Colonic mucosa (tissue), 4 donors: ENCODE results near the gene PPFIA4. TPM values are rescaled to one million over a fixed set of nuclear protein-coding genes. Genes with fewer than 3 reads are reported as not detected.

Experiments
- DNase-seq: peaks from one replicate; pipeline ENCODE4 v3.0.0-alpha.2; 2020
- H3K27ac ChIP-seq: fragments of 200-600 bp; one replicate; pipeline ENCODE4 v1.8.0; 2021
- H3K27me3 ChIP-seq: fragments of 200-600 bp; one replicate; pipeline ENCODE4 v1.8.0; 2021
- H3K36me3 ChIP-seq: fragments of 200-600 bp; one replicate; pipeline ENCODE4 v1.8.0; 2021
- H3K4me1 ChIP-seq: fragments of 200-600 bp; one replicate; pipeline ENCODE4 v1.8.0; 2021; ENCODE audit warnings: mild to moderate bottlenecking
- H3K4me3 ChIP-seq: fragments of 200-600 bp; one replicate; pipeline ENCODE4 v1.8.0; 2021
- H3K9ac ChIP-seq, 2 donors: one replicate each; pipeline ENCODE4 v1.7.0; 2013; ENCODE audit warnings: control low read depth in 2 of 2, low read depth in 2 of 2, low read length in 2 of 2
- H3K9me3 ChIP-seq: fragments of 200-600 bp; one replicate; pipeline ENCODE4 v1.8.0; 2021
- CTCF ChIP-seq: fragments of 200-600 bp; IDR thresholded peaks from one replicate; pipeline ENCODE4 v1.8.0; 2022; ENCODE audit warnings: antibody characterized with exemption, mild to moderate bottlenecking
- intact Hi-C: fragments of 100-400 bp; cut with DNase I; formaldehyde crosslinking; loops from one replicate; pipeline ENCODE4 v1.14.1; 2022
- total RNA-seq, 2 donors: library from RNA; stranded (reverse); fragmentation: NEBNext Ultra II Directional in 1 of 2; extraction: Animal tissue kit (Norgen Biotek cat#: 25700) in 1 of 2; gene quantifications; one replicate each; pipeline ENCODE4 v1.2.1, GENCODE V29; 2021
- donor health status: healthy.
- donor health status: DM: no; HTN: no; CAD: no.
- donor health status: DM: no; HTN: no; CAD: no.

Gene PPFIA4
- total RNA-seq, 2 donors from 2014 or later = 1.6 to 7.3 TPM

DNA sequence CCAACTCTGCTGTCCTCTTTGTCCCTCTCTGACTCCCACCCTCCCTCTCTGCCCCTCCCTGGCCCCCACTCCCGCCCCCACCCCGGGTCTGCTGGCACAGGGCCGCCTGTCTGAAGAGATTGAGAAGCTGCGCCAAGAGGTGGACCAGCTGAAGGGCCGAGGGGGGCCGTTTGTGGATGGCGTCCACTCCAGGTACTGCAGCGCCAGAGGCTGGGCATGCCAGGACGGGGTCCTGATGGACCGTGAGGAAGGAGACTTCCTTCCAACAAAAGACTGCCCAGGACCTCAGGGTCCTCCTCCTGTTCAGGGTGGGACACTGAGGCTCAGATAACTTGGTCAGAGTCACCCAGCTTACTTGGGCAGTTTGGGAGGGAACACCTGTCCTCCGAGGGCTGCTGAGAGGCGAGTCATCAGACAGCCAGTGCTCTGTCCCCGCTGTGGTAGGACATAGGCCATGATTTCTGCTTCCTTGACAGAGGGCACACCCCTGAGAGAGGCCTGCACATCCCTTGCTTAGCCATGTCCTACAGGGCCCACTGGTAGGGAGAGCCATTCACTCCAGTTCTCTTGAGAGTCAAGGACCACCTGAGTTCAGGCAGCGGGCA is 23.4 kb downstream of the PPFIA4 start:
- TF ChIP-seq CTCF = no peak
- Histone ChIP-seq H3K9me3 (no peaks in the 10 kb centered on the region), H3K27me3 (no peaks in the 10 kb centered on the region), H3K27ac (no peak overlapping the region), H3K4me1 (no peaks in the 10 kb centered on the region), H3K36me3 (no peaks in the 10 kb centered on the region), H3K4me3 (no peak overlapping the region), H3K9ac (no peak overlapping the region)
- no peak for DNase-seq
- intact Hi-C loops = no loop called here

DNA sequence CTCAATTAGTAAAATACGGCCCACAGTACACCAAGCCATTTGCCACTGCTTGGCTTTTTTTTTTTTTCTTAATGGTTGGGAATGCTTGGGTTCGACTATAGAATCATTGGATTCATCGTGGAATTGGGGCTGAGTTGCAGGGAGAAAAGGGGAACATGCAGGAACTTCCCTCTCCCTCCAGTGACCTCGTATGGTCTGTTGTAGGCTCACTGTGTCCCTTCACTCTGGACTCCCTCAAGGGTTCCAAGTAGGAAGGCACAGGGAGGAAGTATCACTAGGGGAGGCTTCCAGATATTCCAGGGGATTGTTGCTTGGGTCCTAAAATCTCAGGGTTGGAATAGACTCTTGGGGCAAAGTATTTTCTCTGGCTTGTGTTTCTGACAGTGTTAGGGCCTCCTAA is 24.5 kb downstream of the PPFIA4 start:
- H3K9me3 ChIP-seq = no peaks in the 10 kb centered on the region
- intact Hi-C loops = no loop called here
- no peak for TF ChIP-seq CTCF
- no peak for DNase-seq
- no peak overlapping the region for H3K9ac ChIP-seq
- H3K27ac ChIP-seq = no peak overlapping the region
- no peaks in the 10 kb centered on the region for H3K27me3 ChIP-seq
- H3K4me1 ChIP-seq = no peaks in the 10 kb centered on the region
- H3K36me3 ChIP-seq = no peaks in the 10 kb centered on the region
- H3K4me3 ChIP-seq = no peak overlapping the region

GRCh38 chr1:203051841-203052324 is 25.6 kb downstream of the PPFIA4 start:
- H3K4me3 ChIP-seq = no peak overlapping the region
- intact Hi-C loops = no loop called here
- no peaks in the 10 kb centered on the region for H3K4me1 ChIP-seq
- no peak overlapping the region for H3K27ac ChIP-seq
- no peaks in the 10 kb centered on the region for H3K27me3 ChIP-seq
- H3K9ac ChIP-seq = no peak overlapping the region
- TF ChIP-seq CTCF = no peak
- H3K36me3 ChIP-seq = no peaks in the 10 kb centered on the region
- no peaks in the 10 kb centered on the region for H3K9me3 ChIP-seq
- DNase-seq = no peak

DNA sequence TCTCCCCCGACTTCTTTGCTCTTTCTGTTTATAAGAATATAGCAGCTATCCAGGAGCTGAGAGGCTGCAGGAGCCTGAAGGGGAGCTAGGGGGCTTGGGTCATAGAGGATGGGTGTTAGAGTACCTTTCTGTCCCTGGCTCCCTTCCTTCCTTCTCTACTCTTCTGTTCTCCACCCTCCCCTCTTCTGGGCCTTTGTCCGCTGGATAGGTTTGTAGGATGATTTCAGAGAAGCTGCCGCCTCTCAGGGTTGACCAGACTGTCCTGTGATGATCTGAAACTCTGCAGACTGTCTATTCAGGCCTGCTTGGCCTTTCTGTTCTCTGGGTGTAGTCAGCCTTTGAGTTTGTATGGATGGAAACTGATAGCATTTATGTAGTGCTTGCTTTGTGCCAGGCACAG is 26.3 kb downstream of the PPFIA4 start:
- H3K4me1 ChIP-seq = no peaks in the 10 kb centered on the region
- no peaks in the 10 kb centered on the region for H3K36me3 ChIP-seq
- H3K9me3 ChIP-seq = no peaks in the 10 kb centered on the region
- H3K9ac ChIP-seq = no peak overlapping the region
- H3K4me3 ChIP-seq = no peak overlapping the region
- intact Hi-C loops = no loop called here
- no peak overlapping the region for H3K27ac ChIP-seq
- no peaks in the 10 kb centered on the region for H3K27me3 ChIP-seq
- DNase-seq = no peak
- no peak for TF ChIP-seq CTCF

DNA sequence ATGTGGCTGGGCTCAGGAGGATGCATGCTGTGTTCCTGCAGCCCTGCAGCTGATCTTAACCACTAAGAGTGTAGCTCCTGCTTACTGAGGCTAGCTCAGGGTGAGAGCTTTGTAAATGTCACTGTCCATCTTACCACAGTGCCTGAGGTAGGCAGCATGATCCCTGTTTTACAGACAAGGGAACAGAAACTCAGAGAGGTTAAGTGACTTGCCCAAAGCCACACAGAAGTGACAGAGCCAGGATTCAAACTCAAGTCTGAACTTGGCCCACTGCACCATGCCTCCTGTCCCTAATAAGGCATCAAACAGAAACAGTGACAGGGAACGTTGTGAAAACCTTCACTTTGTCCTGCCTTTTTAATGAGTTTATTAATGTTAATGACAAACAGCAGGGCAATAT is 27.9 kb downstream of the PPFIA4 start:
- Histone ChIP-seq H3K4me3 (no peak overlapping the region), H3K36me3 (no peaks in the 10 kb centered on the region), H3K27me3 (no peaks in the 10 kb centered on the region), H3K9ac (no peak overlapping the region), H3K9me3 (no peaks in the 10 kb centered on the region), H3K27ac (no peak overlapping the region), H3K4me1 (no peaks in the 10 kb centered on the region)
- TF ChIP-seq CTCF = no peak
- intact Hi-C loops = no loop called here
- no peak for DNase-seq
